ENCODE results near the gene ZNF644. TPM values are rescaled to one million over a fixed set of nuclear protein-coding genes. Genes with fewer than 3 reads are reported as not detected.

The ZNF644 gene
- polyA plus RNA-seq, 1 of the 3 experiments (the other 2 are of a cell fraction) = 5.6 TPM

DNA sequence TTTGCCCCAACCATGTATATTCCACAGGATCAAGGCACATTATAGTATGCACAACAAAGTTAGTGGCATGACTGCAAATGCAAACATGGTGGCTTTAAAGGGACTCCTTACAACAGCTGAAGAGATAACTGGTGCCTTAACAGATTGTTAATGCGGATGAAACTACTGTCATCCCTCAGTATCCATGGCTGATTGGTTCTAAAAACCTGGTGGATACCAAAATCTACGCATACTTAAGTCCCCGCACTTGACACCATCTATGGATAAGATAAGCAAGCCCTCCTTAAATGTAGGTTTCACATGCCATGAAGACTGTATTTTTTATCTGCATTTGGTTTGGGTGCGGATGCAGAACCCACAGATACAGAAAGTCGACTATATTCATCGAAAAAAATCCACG, 73.5 kb downstream of the ZNF644 start:
- POLR2A ChIA-PET = no interaction called here
- H3K36me3 ChIP-seq (replicated peaks in 1 of 2; ENCODE audit: control insufficient read depth in 1 of 2, insufficient read depth in 2 of 2, low read length in 1 of 2) = peaks cover 6 to 7% of the 10 kb centered on the region in 2 experiments
- H3K27ac ChIP-seq (ENCODE audit: low read depth in 2 of 2, low read length in 1 of 2) = no peak overlapping the region
- H3K79me2 ChIP-seq (ENCODE audit: insufficient read depth) = peaks cover 81% of the 10 kb centered on the region
- no peak for DNase-seq
- H4K20me1 ChIP-seq (ENCODE audit: insufficient read depth) = peaks cover 54% of the 10 kb centered on the region
- no peaks in the 10 kb centered on the region for H3K27me3 ChIP-seq (ENCODE audit: insufficient read depth)
- H3K4me2 ChIP-seq = no peak overlapping the region
- no peak overlapping the region for H3K4me3 ChIP-seq (ENCODE audit: low read depth in 2 of 2, low read length in 1 of 2)
- TF ChIP-seq RCOR1 (IDR thresholded peaks at IDR 0.05; ENCODE audit: low read length) = no peak
- no peak for TF ChIP-seq ELF1 (IDR thresholded peaks at IDR 0.05)
- TF ChIP-seq TEAD4 (IDR thresholded peaks at IDR 0.05; ENCODE audit: borderline replicate concordance, insufficient read depth) = no peak
- TF ChIP-seq GATA2 (CRISPR knock-in tag; IDR thresholded peaks at IDR 0.05) = no peak
- TF ChIP-seq, protein P1, sequence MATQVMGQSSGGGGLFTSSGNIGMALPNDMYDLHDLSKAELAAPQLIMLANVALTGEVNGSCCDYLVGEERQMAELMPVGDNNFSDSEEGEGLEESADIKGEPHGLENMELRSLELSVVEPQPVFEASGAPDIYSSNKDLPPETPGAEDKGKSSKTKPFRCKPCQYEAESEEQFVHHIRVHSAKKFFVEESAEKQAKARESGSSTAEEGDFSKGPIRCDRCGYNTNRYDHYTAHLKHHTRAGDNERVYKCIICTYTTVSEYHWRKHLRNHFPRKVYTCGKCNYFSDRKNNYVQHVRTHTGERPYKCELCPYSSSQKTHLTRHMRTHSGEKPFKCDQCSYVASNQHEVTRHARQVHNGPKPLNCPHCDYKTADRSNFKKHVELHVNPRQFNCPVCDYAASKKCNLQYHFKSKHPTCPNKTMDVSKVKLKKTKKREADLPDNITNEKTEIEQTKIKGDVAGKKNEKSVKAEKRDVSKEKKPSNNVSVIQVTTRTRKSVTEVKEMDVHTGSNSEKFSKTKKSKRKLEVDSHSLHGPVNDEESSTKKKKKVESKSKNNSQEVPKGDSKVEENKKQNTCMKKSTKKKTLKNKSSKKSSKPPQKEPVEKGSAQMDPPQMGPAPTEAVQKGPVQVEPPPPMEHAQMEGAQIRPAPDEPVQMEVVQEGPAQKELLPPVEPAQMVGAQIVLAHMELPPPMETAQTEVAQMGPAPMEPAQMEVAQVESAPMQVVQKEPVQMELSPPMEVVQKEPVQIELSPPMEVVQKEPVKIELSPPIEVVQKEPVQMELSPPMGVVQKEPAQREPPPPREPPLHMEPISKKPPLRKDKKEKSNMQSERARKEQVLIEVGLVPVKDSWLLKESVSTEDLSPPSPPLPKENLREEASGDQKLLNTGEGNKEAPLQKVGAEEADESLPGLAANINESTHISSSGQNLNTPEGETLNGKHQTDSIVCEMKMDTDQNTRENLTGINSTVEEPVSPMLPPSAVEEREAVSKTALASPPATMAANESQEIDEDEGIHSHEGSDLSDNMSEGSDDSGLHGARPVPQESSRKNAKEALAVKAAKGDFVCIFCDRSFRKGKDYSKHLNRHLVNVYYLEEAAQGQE (IDR thresholded peaks at IDR 0.05; ENCODE audit: low read depth, low read length) = no peak
- no peak for TF ChIP-seq GABPA (IDR thresholded peaks at IDR 0.05; ENCODE audit: low read depth)
- TF ChIP-seq MEF2A (IDR thresholded peaks at IDR 0.05; ENCODE audit: borderline replicate concordance, low read depth) = no peak
- TF ChIP-seq FOSL2 (IDR thresholded peaks at IDR 0.05; ENCODE audit: borderline replicate concordance, low read depth) = no peak
- no peak for TF ChIP-seq POLR2AphosphoS5 (IDR thresholded peaks at IDR 0.05; ENCODE audit: low read depth, low read length)
- no peak for TF ChIP-seq JUND (IDR thresholded peaks at IDR 0.05)
- CTCF ChIA-PET = interaction anchor here (1.0 kb wide), 1 partner anchor 14 kb away, joined by 3 read pairs; no protein-coding TSS in a partner anchor
- no peak overlapping the region for H2AFZ ChIP-seq (ENCODE audit: low read depth)
- WGBS (ENCODE audit: low lambda C conversion rate) = 99% methylated on average over 7 of the region's 7 CpGs
- H3K9me2 ChIP-seq = no peaks in the 10 kb centered on the region
- no peaks in the 10 kb centered on the region; a peak in 1 of 4 replicates for H3K4me1 ChIP-seq (ENCODE audit: control insufficient read depth in 1 of 2, insufficient read depth in 2 of 2, low read depth in 1 of 2, low read length in 1 of 2)
- H3K9ac ChIP-seq = no peak overlapping the region
- H3F3A ChIP-seq (replicated peaks; ENCODE audit: insufficient read depth) = peaks cover 4% of the 10 kb centered on the region
- H3K9me3 ChIP-seq = no peaks in the 10 kb centered on the region

DNA sequence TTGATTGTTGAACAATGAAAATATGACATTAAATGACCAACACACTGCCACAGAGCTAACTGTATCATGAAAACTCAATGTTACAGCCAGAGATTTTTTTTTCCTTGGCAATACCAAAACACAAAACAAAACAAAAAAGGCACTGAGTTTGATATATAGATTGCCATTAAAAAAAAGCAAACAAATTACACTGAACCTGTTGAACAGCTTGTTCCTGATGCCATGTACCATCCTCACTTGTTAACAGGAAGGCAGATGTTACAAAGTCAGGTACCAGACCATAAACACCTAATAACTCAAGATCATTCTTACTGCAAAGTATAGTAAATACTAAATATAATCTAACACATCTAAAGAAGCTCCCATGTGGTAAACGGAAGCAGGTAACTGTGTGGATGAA, 75.2 kb downstream of the ZNF644 start:
- Histone ChIP-seq H3K9ac (no peak overlapping the region), H3K4me3 (ENCODE audit: low read depth in 2 of 2, low read length in 1 of 2) (no peak overlapping the region), H3K9me3 (no peaks in the 10 kb centered on the region), H2AFZ (ENCODE audit: low read depth) (no peak overlapping the region), H3K36me3 (replicated peaks in 1 of 2; ENCODE audit: control insufficient read depth in 1 of 2, insufficient read depth in 2 of 2, low read length in 1 of 2) (peaks cover 6 to 7% of the 10 kb centered on the region in 2 experiments), H3K4me2 (no peak overlapping the region), H4K20me1 (ENCODE audit: insufficient read depth) (peaks cover 44% of the 10 kb centered on the region), H3K9me2 (no peaks in the 10 kb centered on the region), H3K79me2 (ENCODE audit: insufficient read depth) (peaks cover 76% of the 10 kb centered on the region), H3K4me1 (ENCODE audit: control insufficient read depth in 1 of 2, insufficient read depth in 2 of 2, low read depth in 1 of 2, low read length in 1 of 2) (no peaks in the 10 kb centered on the region; a peak in 1 of 4 replicates), H3F3A (replicated peaks; ENCODE audit: insufficient read depth) (peaks cover 4% of the 10 kb centered on the region), H3K27ac (ENCODE audit: low read depth in 2 of 2, low read length in 1 of 2) (no peak overlapping the region), H3K27me3 (ENCODE audit: insufficient read depth) (no peaks in the 10 kb centered on the region)
- DNase-seq = no peak
- TF ChIP-seq, protein P1 (IDR thresholded peaks at IDR 0.05; ENCODE audit: low read depth, low read length) = no peak
- TF ChIP-seq JUND (IDR thresholded peaks at IDR 0.05) (no peak), TEAD4 (IDR thresholded peaks at IDR 0.05; ENCODE audit: borderline replicate concordance, insufficient read depth) (no peak), TAF1 (IDR thresholded peaks at IDR 0.05; ENCODE audit: borderline replicate concordance, low read depth, low read length) (no peak), CHD2 (IDR thresholded peaks at IDR 0.05; ENCODE audit: low read length, partially characterized antibody) (no peak), ELF1 (IDR thresholded peaks at IDR 0.05) (no peak), TCF12 (IDR thresholded peaks at IDR 0.05) (no peak), RAD21 (IDR thresholded peaks at IDR 0.05; ENCODE audit: low read length) (no peak), YY1 (IDR thresholded peaks at IDR 0.05; ENCODE audit: low read depth) (no peak), FOXJ3 (CRISPR knock-in tag; IDR thresholded peaks at IDR 0.05) (no peak), GATA2 (CRISPR knock-in tag; IDR thresholded peaks at IDR 0.05) (no peak), NRF1 (IDR thresholded peaks at IDR 0.05; ENCODE audit: low read depth, low read length) (no peak)
- TF ChIP-seq, protein P2, sequence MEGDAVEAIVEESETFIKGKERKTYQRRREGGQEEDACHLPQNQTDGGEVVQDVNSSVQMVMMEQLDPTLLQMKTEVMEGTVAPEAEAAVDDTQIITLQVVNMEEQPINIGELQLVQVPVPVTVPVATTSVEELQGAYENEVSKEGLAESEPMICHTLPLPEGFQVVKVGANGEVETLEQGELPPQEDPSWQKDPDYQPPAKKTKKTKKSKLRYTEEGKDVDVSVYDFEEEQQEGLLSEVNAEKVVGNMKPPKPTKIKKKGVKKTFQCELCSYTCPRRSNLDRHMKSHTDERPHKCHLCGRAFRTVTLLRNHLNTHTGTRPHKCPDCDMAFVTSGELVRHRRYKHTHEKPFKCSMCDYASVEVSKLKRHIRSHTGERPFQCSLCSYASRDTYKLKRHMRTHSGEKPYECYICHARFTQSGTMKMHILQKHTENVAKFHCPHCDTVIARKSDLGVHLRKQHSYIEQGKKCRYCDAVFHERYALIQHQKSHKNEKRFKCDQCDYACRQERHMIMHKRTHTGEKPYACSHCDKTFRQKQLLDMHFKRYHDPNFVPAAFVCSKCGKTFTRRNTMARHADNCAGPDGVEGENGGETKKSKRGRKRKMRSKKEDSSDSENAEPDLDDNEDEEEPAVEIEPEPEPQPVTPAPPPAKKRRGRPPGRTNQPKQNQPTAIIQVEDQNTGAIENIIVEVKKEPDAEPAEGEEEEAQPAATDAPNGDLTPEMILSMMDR (IDR thresholded peaks at IDR 0.05) = no peak
- TF ChIP-seq, protein P3, sequence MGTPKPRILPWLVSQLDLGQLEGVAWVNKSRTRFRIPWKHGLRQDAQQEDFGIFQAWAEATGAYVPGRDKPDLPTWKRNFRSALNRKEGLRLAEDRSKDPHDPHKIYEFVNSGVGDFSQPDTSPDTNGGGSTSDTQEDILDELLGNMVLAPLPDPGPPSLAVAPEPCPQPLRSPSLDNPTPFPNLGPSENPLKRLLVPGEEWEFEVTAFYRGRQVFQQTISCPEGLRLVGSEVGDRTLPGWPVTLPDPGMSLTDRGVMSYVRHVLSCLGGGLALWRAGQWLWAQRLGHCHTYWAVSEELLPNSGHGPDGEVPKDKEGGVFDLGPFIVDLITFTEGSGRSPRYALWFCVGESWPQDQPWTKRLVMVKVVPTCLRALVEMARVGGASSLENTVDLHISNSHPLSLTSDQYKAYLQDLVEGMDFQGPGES (IDR thresholded peaks at IDR 0.05; ENCODE audit: low read depth, low read length) = no peak
- WGBS (ENCODE audit: low lambda C conversion rate) = 88% methylated on average over 1 of the region's 1 CpG
- ChIA-PET POLR2A (no interaction called here), CTCF (no interaction called here)
